Stimulated activated CD4-positive, alpha-beta T cell treated with anti-CD3 and anti-CD28 coated beads, Interleukin-4, amount 100 ng/mL, for 48 hours (primary cell): Measurements from ENCODE around the gene RGS6.
"Not testable (repeated sequence)": the region's sequence is repeated elsewhere in the genome, so short reads cannot be mapped to it uniquely, and the experiment has no call there.

ENCODE experiments used
- DNase-seq, 2 donors: peaks; one replicate each; pipeline ENCODE4 v3.0.0-alpha.2; 2020; ENCODE audit warnings: low read depth in 2 of 2

The RGS6 gene

DNA sequence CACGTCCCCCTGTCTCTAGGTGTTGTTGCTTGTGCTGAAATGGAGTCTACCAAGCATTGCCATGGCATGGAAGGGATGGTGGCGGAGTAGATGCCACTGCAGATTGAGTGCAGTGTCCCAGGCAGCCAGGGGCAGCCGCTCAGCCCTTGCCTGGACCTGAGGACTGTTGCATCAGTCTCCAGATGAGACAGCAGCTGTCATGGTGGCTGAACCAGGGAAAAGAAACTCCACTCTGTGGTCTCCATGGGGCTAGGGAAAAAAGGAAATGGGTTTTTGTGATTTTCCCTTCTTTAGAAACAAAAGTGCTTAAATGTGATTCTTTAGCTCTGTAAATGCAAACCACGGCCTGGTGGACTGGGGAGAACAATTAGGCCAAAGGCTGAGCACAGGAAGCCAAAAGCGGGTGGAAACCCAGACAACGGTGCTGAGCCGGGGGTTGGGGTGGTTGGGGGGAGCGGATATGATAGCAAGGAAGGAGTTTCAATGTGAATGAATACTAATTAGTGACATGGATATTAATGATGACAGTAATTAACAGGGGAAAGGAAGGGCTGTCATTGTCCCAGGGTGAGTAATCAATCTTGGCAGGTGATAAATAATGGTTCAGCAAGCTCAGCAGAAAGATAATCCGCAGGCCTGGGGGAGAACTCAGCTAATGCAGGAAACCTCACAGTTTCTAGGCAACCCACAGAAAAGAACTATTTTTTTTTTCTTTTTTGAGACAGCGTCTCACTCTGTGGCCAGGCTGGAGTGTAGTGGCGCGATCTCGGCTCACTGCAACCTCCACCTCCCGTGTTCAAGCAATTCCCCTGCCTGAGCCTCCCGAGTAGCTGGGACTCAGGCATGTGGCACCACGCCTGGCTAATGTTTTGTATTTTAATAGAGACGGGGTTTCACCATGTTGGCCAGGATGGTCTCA lies 519.1 kb downstream of the RGS6 start:
- DNase-seq = peak in 1 of 2 donors; percentile 19

DNA sequence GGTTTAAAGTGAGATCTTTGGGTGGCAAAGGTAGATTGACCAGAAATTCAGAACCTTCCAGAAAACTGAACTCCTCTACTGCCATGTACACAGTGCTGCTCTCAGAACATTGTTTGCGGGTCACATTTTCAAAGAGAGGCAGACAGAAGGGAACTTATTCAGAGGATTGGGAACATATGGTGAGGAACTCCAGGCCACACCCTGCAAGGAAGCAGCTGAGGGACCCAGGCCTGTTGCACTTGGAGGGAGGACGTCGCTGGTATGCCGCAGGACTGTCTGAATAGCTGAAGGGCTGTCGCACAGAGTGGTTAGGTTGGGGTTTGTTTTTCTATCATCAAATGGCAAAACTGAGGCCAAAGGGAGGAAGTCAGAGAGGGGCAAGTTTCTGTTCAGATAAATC lies 520.5 kb downstream of the RGS6 start:
- no peak for DNase-seq

DNA sequence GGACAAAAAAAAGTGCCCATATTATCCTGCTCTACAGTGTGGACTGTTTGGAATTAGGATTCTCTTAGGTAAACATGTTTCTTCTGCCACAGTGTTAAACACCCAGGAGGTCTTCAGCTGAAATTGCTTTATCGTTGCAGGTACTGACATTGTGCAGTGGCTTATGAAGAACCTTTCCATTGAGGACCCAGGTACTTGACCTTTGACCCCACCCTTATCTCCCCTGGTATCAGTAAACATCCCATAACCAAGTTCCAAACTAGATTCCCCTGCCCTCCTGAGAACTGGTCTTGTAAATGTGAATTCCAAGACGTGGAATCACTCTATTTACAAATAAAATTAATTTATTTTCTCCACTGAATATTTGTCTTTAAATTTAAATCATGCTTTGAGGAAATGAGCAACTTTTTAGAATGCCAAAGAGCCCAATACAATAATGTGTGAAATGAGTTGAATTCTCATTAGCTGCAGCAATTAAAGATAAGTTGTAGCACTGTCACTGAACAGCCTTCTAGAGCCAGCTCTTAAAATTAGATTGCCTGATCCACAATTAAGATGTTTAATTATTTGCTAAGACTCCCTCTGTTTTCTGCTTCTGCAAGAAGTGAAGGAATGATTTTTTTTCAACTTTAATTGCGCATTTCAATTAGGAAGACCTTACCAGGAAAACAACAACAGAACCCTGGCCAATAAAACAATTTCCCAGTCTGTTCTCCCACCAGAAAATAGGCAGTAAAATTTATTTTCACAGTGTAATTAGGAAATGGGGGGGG lies 522.3 kb downstream of the RGS6 start:
- no peak for DNase-seq

DNA sequence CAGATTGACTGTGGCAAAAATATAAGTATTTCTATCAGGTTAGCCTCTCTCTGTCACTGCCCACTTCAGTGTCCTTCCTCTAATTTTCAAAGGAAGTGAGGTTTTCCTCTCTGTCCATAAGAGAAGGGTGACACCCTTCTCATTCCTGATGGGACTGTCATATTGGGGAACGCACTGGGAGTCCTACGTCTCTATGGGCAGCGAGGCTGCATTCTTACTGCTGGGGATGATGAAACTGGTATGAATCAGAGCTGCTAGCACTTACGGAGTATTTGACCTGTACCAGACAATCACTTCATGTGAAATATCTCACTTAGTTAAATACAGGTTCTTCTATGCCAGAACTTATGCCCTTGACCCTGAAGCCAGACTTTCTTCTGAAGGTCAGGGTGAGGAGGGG lies 525.4 kb downstream of the RGS6 start:
- no peak for DNase-seq

DNA sequence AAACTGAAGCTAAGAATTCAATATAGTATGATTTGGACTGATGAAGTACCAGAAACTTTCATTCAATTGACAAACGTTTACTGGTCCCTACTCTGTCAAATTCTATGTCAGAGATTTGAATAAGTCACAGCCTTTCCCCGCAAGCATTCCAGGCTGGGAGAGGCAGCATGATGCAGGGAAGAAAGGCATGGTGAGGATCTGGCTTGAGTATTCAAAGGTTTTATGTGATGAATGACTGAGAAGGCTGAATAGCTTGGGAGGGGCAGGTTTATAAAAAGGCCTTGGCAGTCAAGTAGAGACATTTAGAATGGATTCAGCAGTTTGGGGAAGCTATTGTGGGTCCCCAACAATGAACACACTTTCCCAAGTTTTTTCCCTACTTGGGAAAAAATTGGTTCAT lies 529.8 kb downstream of the RGS6 start:
- no peak for DNase-seq

DNA sequence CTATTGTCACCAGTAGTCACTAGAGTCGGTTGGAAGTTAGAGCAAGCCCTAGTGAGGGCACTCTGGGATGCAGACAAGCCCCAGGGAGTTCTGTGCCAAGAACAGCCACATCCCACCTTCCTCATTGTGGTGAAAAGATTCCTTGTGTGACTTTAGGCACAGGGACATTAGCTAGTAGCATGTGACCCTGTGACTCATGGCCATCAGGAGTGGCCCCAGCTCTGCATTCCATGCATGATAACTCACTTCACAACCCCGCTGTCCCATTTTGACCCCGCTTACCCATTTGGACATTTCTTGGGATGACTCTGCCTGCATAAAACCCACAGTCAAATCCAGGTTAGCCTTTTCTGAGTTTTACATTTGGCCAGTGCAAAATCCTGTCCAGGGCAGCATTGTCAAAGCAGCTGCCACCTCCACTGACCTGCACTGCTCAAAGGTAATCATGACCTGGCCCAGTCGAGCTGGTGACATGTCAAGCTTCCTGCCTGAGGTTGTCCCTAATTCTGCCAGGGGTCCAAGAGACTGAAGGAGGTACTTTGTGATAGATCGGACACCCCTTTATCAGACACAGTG lies 531.1 kb downstream of the RGS6 start:
- DNase-seq = no peak

DNA sequence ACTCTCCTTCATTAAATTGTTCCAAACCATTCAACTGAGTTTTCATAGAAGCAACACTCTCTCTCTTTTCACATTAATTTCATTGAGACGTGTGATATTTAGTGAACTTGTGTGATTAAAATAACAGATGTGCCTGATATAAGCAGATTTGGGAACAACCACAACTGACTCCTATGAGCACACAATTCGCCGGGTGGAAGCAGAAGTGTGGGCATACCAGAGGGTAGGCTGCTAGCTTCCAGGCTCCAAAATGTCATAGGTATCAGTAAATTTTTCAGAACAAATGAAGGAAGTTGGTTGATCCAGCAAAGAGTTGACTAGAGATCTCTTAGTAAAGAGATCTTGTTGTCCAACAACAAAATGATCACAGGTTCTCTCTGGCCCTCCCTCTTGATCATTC lies 532.0 kb downstream of the RGS6 start:
- DNase-seq = no peak

DNA sequence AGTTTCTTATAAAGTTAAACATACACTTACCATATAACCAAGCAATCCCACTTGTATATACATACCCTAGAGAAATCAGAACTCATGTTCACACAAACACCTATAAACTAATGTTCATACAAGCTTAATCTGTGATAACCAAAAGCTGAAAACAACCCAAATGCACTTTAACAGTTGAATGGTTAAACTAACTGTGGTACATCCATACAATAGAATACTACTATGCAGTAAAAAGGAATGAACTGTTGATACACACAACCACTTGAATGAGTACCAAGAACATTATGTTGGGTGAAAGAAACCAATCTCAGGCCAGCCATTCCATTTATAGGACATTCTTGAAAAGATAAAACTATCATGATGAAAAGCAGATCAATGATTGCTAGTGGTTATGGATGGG lies 534.1 kb downstream of the RGS6 start:
- no peak for DNase-seq

DNA sequence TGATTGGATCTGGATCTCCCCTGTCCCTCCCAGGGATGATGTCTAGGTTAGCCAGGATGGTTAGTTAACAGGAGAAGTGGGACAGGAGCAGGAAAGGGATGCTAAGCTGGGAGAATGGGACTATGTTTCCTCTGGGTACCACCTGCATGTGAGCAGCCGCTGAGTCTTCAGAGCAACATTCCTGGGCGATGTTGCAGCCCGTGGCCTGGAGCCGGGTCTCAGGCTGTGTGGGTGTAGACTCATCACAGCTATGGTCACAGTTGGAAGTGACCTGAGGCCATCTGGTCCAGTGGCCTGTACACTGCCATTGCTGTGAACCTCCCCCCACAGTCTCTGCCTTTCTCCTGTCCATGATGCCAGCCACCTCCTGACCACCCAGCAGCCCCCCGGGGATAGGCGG lies 539.1 kb downstream of the RGS6 start:
- DNase-seq = no peak

DNA sequence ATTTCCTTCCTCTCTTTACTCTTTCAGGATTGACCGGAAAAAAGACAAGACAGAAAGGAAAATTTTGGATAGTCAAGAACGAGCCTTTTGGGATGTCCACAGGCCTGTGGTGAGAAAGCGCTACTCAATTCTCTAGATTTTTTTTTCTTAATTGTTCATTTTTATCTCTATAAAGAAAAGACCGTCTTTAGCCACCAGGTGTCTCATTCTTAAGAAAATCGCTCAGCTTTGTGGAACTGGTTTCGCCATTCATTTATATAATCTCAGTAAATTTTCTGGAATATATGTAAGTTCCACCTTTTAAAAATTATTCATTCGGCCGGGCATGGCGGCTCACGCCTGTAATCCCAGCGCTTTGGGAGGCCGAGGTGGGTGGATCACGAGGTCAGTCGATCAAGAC lies 540.6 kb downstream of the RGS6 start:
- no peak for DNase-seq

DNA sequence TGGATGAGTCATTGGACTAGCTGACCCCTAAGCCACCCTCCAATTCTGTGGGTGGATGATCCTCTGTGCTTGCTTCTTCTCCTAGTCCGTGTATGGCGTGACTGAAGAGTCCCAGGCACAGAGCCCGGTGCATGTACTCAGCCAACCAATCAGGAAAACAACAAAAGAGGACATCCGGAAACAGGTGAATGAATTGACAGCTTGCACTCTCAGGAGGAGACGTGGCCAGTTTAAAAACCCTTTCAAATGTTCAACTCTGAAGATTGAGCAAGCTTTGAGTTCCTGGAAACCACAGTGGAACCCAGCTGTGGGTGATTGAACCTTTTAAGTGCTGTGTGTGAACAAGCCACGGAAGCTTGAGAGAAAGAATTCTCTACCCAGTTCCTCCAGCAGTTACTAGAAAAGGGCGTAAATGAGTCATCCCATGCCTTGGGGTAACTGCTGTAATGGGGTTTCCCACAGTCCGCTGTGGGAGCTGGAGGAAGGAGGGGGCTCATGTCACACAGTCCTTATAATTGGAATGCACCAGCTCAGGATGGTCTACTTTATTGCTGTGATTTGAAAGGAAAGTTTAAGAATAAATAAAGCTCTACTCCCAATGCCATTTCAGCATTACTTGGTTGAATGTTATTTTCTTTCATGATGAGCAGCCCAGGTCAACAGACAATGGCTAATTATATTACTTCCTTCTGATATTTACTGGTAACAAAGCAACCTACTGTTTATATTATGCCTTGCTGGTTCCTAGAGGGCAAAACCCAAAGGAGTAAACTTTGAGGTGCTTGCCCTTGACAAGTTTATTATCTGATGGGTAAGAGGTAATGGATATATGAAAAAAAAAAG lies 544.6 kb downstream of the RGS6 start:
- peak; percentile 21 to 39 for DNase-seq

DNA sequence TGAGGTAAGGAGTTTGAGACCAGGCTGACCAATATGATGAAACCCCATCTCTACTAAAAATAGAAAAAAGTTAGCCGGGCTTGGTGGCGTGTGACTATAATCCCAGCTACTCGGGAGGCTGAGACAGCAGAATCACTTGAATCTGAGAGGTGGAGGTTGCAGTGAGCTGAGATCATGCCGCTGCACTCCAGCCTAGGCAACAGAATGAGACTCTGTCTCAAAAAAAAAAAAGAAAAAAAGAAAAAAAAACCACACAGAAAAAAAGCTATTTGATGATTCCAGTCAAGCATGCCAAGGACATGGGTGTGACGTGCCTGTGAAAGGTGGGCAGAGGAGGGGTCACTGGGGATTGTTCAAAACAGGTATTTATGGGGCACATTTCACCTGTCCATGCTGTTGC lies 545.3 kb downstream of the RGS6 start:
- DNase-seq = not testable (repeated sequence)

DNA sequence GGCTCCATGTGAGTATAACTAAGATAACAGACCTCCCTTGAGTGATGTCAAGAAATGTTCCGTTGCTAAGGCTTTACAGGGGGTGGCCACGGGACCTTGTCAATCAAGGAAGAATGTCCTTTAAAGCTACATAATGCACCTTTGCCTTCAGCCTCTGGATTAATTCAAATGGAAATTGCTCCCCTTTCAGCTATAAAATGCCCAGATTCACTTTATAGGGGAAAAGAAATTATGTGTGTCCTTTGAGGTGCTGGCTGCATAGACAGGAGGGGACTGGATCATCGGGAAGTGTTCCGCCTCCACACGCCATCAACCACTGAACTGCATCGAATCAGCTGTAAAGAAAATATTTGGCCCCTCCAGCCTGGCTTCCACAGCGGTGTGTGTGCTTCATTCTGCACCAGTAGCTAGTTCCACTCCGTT lies 546.3 kb downstream of the RGS6 start:
- DNase-seq = no peak

DNA sequence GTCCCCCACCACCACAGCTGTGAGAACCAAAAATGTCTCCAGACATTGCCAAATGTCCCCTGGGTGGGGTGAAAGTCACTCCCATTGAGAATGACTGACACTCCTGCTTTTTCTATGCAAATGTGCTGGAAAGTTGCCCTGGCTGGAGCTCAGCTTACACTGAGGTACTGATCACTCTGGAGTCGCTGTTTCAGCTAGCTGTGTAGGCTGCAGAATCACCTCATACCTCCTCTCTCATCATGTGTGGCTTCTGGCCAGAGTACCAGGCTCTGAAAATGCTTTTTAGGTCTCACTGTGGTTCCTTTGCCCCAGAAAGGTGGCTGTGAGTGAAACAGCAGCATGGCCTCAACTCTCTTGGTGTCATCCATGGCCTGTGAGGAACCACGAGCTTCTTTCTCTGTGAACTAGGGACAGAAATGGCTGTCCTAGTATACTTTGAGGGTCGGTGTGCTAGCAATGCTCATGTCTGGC lies 547.3 kb downstream of the RGS6 start:
- DNase-seq = no peak

DNA sequence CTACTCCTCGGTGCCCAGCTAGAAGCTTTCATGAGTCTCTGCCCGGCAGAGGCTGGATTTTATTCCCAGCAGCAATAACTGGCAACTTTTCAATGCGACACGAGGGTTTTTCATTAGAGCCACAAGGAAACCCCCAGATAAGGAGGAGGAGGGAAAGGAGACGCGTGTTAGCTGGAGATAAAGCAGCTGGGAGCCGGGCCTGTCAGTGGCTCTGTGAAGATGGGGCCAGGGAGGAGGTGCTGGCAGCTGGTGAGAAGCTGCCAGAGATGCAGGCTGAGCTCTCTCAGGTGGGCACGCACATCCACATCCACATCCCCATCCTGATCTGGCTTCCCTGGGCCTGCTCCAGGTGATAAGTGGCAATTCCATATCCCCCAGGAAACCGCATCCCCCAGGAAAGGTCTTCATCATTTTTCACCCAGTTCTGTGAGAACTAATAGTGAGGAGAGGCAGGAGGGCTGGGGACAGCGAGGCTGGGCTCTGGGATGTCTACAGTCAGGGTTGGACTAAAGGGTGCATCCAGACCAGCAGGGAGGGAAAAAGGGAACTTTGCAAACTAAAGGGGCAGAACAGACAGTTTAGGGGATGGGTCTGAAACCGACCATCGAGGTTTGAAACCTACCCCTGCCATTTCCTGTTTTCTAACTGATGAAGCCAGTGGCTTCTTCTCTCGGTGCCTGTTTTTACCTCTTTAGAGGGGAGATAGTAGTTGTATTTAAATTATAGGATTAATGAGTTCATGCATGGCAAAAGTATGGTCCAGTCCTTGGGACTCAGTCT lies 548.4 kb downstream of the RGS6 start:
- DNase-seq = no peak

DNA sequence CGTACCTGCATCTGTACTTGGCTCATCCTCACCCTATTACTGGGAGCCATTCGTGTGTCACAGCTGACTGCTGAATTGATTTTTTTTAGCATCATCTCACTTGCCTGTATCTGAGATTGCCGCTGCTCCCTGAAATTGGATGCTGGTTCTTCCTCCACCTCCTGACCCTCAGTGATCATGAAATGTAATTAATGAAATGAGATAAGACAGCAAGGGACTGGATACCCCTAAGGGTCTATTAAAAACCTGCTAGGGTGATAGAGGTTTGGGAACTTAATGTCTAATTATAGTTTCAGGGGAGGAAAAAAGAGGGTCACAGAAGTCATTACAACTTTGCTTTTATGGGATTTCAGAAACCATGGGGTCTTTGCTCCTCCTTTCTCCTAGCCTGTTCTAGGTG lies 551.1 kb downstream of the RGS6 start:
- DNase-seq = no peak

DNA sequence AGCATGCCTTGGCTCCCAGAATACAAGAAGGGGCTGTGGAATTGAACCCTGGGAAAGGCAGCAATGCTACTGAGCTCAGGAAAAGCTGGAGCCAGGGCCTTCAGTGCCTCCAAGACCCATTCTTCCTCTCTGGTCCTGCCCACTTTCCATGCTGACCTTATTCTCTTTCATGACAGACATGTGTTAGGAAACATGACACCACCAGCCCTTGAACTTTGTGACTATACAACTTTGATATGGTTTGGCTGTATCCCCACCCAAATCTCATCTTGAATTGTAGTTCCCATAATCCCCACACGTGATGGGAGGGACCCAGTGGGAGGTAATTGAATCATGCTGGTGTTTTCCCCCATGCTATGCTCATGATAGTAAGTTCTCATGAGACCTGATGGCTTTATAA lies 553.5 kb downstream of the RGS6 start:
- DNase-seq = no peak

DNA sequence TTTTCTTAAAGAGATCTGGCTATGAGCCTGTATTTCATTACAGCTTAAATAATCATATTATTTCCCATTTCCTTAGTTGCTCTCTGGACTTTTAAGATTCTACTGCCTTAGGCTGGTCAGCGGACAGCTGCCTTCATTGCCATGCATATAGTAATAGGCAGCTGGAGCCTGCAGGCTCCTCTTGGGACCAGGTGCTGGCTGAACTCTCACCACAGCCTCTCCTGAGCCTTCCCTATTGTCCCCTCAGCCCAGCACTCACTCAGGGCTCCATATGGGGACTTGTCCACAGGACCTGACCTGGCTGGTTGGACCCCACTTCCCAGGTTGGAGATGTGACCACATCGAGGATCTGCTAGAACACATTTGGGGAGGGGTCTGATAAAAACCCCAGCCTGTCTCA lies 556.3 kb downstream of the RGS6 start:
- no peak for DNase-seq

DNA sequence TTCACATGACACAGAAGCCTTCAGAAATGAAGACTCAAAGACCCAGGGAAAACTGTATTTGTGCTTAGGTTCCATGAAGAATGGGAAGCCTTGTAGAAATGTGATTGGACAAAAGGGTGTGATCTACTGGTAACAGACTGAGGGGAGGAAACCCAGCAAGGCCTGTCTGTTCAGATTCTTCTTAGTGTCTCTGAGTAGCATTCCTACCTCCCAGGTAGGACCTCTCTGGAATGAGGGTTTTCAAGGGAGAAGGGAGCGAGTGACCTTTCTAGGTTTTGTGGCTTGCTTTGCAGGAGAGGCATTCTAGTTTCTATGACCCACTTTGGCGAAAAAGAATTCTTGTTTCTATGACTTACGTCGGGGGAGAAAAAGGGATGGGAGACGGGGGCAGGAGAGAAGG lies 560.0 kb downstream of the RGS6 start:
- DNase-seq = no peak

DNA sequence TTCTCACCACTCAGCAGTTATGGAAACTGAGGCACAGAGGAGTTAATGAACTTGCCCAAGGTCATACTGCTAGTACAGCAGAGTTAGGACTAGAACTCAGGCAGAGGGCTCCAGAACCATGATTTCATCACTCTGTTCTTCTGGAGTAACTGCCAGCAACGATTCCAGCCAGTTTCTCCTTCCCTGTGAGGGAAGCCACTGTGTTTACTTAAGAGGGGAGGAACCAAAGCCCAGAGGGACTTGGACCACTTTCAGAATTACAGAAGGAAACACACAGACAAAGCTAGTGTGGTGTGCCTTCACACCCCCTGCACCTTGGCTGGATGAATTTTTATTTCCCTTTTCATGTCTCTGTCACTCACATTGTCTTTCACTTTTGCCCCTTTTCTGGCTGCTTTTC lies 563.4 kb downstream of the RGS6 start:
- no peak for DNase-seq

DNA sequence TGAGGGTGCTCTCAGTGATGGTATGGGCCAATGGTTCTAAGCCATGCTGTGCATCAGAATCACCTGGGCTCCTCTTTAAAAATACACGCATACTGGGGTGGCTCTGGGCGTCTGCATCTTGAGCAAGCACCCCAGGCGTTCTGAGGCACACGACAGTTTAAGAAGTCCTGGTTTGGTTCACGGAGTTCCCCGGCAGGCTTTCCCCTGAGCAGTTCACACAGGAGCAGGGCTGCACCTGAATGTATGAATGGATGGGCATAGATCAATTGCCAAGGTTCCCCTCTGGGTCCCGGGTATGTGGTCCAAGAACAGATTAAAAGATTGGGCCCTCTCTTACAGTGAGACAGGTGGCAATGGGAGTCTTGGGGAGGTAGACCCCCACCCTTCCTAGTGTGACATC lies 566.4 kb downstream of the RGS6 start:
- DNase-seq = no peak
